Stimulated activated CD4-positive, alpha-beta T cell treated with anti-CD3 and anti-CD28 coated beads, TNF-alpha, amount 100 ng/mL, for 1 hour (primary cell): ENCODE results near the gene EPHB6.

Experiments used
- DNase-seq, 3 donors: peaks; one replicate each; pipeline ENCODE4 v3.0.0-alpha.2; 2020; ENCODE audit warnings: low read depth in 3 of 3, low spot score in 1 of 3

EPHB6 gene

DNA sequence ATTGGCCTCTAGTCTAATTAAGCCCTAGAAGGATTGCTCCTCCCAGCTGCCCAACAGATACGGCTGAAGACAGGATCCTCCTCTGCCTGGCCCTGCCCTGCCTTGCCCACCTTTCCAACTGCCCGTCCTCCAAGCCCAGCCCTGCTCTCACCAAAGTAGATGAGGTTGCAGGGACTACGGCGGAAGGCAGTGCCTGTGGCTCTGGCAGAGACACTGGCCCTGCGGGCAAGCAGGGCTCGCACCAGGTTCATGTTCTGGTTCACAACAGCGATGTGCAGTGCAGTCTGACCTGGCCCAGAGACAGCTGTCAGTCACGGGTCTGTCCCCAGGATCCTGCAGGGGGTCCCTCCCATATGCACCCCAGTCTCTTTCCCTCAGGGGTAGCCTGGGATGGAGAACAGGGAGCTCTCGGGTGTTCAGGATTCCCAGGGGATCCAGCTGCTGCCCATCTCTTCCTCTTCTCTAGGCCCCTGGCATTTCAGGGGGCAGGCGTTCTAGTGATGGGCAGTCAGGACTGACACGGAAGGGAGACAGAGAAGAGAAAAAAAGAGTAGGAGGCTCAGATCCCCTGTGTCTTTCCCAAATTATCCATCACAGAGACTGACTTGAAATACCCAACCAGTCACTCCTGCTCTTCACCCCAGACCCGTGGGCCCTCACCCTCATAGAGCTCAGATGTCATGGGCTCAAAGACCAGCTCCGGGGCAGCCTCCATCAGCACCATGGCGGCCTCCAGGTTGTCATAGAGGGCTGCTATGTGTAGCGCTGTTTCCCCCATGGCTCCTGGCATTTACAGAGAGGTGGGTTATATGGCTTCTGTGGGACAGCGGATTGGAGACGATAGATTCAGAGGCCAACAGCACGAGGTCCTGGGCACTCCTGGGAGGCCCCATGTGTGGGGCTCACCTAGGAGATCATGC lies 22.4 kb downstream of the EPHB6 start:
- no peak for DNase-seq

DNA sequence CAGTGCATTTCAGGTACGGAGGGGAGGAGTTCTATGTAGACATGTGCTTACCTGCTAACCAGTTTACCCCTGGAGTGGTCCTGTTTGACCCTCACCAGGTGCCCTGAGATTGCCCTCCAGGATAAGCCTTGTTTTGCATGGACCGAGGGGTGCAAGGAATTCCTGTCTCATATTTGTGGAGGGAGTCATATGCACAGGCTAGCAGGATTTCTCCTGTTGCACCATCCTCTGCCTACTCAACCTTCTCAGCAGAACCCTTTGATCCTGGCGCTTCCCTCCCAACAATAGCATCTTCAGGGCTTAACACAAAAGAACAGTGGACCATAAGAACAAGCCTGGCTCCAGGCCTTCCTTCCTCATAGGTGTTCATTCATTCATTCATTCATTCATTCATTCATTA lies 23.4 kb downstream of the EPHB6 start:
- DNase-seq, result no peak

DNA sequence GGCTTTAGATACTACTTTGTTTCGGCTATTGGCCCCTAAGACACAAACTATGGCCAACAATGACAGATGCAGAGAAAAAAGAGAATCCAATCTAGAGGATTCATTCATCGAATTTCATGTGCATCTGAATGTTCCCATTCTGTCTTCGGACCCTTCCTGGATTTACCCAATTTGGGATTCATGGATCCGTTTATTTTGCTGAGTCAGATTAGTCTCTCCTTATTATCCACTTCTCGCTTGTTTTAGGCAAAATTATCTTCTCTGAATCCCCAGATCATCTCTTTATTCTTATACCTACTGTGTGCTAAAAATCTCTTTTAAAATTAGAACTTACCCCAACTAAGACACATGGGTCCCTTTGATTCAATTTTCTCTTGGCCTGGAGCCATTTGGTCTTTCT lies 24.2 kb downstream of the EPHB6 start:
- no peak for DNase-seq

DNA sequence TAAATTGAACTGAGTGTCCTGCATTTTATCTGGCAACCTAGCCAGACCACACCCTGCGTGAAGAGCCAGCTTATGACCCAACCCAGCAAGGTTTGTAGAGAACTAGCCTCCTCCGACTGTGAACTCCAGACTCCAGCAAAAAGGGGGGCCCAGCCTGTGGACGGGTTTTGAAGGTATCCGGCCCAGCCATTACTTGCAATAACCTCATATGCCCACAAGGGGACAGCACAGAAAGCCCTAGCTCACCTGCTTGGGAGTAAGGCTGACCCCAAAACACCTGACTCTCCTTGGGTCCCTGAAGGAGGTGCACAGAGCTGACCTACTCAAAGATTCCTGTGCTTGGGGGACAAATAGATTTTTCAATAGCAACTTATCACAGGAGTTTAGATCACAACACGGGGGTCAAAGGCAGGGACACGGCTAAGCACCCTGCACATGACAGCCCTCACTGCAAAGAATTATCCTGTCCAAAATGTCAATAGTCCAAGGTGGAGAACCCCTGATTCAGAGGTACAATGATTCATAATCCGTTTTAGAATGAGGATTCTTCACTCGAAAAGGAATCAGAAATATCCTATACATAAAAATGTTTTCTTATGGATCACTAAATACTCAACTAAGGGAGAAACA lies 26.1 kb downstream of the EPHB6 start:
- no peak for DNase-seq

DNA sequence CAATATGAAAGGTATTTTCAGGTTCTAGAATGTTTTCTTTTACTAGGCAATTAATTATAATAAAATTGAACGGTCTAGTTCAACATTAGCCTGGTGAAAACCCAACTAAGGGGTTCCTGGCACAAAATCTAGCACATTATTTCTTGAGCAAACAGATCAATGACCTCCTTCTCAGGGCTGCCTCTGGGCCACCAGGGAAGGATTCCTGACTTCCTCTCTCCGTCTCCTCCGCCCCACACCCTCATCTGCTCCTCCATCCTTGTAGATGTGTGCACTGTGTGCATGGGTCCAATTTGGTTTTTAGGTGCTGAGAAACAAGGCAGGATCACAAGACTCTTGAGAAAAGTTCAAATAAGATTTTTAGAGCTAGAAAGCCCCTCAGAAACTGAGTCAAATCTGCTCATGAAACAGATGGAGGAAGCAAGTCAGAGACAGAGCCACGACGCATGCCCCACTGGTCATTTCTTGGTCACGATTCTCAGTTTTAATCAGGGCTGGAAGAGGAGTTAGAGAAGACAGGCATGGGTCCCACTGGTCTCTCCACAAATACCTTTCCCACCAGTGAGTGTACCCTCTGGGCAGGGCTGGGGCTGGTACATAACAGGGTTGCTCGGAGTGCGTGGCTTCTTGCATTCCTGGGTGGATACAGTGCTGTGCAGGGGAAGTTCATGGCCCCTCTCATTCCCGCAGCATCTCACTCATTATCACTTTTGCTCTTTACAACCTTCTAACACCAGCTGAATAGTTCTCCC lies 26.9 kb downstream of the EPHB6 start:
- no peak for DNase-seq

DNA sequence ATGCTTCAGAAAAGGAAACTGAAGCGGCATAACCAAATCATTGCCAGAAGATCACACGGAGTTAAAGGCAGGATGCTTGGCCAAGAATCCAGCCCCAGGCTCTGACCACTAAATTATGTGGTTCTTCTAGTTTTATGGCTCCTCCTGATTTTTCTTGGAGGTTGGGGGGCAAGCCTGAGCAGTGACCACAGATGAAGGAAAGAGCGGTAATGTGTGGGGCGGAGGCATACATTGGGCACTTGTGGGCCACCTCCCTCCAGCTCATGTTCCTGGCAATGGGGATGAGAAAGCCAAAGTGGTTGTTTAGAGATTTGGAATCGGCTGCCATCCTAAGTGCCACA lies 27.4 kb downstream of the EPHB6 start:
- DNase-seq, result no peak

DNA sequence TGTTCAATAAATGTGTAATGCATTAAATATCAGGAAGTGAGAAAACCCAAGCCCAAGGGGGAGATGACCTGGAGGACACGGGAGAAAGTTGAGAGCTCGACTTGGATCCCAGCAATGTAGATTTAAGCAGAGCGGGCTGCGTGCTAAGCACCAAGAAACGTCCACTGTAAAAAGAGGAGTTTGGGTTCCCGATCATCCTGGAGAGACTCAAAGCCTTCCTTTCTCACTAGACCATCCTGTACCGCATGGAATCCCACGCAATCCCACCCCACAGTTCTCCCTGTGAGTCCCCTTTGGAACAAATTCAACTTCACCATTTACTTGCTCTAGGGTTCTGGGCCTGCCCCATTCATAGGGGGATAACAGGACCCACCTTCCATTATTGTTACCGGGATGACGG lies 28.3 kb downstream of the EPHB6 start:
- no peak for DNase-seq

DNA sequence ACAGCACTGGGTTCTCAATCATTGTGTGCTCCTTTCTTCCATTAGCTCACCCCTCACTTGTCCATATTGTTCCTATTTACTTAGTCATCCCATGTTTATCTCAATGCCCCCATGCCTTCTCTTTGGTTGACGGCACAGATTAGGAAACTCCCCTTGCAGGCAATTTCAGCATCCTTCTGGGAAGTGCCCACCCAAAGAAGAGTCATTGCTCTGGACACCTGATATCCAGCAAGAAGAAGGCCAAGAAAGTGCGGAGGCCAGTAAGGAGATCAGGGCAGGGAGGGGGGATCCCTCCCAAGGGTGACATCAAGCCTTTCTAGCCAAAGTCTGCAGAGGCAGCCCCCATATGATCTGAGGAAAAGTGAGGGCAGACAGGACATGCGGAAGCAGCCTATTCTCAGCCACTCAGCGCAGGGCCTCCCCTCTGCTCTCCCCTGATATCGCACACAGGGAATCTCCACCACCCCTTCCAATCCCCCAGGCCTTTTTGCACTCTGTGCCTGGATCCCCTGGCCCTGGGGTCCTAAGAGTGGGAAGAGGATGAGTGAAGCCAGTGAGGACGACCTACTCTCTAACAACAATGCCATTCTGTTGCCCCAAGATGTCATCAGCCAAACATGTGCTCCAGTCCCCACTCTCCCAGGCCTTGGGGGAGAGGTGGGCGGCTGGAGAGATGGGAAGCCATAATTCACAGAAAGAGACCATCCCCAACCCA lies 28.9 kb downstream of the EPHB6 start:
- no peak for DNase-seq

DNA sequence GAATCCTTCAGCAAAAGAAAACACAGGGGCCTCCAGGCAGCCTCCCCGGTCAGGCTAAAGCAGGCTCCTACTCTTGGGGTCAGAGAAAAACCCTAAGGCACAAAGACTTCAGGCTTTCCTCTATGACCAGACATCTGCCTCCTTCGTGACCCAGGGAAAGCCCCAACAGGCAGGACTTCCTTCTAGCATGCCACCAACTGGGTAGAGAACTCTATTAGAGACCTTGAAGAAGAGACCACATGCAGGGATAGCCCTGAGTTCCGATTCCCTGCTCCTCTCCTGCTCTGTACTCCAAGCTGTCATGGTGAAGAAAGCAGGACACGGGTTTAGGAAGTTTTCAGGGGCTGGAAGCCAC lies 29.4 kb downstream of the EPHB6 start:
- DNase-seq, result no peak

DNA sequence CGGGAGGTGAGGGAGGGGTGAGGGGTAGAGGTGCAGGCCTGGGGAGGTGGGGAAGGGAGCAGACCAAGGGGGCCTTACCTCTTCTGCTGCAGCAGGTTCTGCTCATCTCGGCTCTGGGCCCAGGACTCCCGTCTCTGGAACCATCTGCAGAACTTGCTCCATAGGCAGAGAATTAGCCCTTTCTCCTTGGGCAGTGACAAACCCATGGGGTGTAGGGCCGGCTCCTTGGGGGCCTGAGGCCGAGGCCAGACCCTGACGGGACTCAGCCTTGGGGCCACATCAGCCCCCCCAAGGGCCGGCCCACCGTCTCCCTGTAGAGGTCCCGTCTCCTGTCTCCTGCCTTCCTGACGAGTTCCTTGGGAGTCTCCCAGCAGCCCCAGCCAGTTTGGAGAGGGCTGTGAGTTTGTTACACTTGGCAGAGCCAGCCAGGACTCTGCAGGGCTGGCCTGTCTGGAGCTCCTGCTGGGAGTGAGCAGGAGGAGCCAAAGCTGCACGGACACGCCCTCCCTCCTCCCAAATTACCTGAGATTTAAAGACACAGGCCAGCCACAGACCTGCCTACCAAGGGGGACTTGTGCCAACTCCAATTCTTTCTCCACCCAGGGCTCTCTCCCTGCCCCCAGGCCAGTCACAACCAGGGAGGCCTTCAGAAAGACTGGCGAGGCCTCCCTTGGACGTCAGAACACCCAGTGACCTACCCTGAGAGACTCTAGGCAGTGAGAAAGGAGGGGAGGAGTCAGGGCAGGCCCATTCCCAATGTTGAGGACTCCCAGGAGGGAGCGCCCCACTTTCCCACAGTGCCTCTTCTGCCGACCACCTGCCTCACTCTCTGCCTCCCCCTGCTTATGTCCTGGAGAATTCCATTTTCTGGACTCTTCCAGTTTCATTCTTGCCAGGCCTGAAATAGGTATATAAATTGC lies 30.7 kb downstream of the EPHB6 start, which contains the start of gene TRPV6:
TRPV6 (minus strand) TSS at position 435 of the 920 bp plus-strand sequence.
- DNase-seq, result no peak

DNA sequence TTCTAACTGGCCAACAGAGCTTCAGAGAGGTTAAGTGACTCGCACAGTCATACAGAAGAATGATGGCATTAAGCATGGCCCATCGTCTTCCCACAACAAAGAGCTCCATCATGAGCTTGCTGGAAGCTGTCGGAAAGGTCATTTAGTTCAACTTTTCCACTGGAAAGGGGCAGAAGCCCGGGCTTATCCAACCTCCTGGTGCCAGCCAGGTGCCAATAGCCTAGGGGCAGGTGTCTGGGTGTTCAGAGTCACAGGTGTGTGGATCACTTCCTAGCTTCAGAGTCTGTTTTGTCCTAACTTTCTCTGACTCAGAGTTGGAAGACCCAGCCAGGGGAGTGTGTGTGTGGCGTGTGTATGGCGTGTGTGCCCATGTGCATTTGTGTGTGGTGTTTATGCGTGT lies 32.0 kb downstream of the EPHB6 start:
- DNase-seq, result no peak

DNA sequence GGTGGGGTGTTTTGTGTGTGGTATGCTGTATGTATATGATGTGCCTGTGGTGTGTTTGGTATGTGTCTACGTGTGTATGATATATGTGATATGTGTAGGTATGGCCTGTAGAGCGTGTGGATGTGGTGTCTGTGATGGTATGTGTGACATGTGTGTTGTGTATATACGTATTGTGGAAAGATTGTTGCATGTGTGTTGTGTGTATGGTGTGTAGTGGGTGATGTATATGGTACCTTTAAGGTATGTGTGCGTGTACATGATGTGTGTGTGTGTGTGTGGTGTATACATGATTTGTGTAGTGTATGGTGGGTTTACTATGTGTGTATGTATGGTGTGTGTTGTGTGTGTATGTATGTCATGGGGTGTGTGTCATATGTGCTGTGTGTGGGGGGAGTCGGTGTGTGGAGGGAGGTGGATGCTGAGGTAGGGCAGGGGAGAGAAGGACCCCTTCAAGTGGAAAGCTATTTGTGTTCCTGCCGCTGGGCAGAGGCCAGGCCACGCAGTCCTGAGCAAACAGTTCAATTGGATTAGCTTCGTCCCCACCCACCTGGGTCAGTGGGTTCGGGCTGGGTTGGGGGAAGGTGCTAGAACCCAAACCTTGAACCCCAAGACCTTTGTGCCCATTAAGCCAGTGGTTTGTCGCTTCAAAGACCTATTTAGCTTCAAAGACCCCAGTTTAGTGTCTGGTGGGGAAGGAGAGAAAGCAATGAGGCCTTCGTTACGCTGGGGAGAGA lies 32.6 kb downstream of the EPHB6 start:
- no peak for DNase-seq

DNA sequence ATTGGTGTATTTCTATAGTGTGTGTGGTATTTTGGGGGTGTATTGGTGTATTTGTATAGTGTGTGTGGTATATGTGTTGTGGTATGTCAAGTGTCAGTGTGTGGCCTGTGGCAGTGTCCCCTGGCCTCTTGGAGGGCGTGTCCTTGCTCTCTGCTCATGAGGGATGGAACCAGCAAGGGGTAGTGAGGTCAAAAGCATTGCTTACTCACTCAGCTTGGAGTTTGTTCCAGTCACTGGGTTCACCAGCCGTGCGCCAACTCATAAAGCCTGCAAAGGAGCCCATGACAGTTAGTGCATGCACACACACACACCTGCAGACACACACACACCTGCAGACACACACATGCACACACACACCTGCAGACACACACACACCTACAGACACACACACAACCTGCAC lies 34.9 kb downstream of the EPHB6 start:
- no peak for DNase-seq

DNA sequence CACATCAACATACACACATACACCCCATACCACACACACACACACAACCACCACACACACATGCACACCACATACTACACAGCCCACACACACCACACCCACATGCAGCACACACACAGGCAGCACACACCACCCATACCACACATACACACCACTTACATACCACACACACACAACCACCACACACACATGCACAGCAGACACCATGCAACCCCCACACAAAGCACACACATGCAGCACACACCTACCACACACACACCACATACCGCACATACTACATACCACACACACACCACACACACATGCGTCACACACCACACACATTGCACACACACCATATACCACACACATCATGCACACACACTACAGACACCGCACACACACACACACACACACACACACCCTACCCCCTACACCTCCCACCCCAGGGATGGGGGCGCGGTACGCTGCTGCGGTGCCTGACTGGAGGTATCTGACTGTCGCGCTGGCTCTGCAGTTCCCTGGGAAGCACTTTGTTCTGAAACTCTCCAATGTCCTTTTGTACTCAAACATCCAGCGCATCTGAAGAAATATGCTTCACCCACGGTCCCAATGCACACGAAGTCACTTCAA lies 36.1 kb downstream of the EPHB6 start:
- DNase-seq, result no peak

DNA sequence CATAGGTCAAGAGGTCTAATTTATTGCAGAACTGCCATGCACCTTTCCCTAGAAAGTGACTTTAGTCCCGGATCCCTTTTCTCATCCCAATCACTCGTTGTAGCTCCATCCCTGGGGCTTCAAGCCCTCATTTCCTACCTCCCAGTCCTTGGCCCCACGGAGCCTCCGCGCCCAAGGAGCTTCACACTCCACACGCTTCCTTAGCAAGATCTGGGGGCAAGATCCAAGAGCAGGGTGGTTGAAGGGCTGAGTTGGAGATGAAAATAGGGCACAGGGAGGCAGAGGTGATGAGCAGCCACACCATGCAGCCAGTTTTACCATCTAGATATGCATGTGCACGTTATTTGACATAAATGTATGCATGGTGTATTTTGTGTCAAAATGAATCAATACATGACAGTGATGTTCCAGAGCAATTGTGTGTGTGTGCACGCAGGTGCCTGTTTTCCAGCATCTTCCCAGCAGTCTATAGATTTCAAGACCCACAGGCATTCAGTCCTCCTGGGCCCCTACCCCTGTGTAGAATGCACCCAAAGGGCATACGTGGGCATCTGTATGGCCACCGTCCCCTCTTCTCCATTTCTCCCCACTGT lies 36.7 kb downstream of the EPHB6 start:
- no peak for DNase-seq

DNA sequence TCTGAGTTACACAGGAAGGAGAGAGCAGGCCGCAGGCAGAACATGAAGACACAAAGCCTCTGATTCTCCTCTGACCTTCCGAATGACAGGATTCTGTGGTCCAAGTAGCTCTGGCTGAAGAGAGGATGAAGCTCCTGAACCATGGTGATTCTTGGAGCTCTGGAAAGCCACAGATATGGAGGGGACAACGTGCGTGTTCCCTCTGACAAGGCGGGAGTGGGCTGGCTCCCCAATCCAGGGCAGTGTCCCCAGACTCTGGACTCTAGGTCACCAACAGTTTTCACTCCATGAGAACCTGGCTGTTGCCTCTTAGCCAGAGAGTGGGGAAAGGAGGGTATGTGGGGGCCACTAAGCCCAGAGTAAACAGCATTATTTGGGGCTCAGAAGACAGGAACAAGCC lies 38.1 kb downstream of the EPHB6 start:
- DNase-seq, result no peak

DNA sequence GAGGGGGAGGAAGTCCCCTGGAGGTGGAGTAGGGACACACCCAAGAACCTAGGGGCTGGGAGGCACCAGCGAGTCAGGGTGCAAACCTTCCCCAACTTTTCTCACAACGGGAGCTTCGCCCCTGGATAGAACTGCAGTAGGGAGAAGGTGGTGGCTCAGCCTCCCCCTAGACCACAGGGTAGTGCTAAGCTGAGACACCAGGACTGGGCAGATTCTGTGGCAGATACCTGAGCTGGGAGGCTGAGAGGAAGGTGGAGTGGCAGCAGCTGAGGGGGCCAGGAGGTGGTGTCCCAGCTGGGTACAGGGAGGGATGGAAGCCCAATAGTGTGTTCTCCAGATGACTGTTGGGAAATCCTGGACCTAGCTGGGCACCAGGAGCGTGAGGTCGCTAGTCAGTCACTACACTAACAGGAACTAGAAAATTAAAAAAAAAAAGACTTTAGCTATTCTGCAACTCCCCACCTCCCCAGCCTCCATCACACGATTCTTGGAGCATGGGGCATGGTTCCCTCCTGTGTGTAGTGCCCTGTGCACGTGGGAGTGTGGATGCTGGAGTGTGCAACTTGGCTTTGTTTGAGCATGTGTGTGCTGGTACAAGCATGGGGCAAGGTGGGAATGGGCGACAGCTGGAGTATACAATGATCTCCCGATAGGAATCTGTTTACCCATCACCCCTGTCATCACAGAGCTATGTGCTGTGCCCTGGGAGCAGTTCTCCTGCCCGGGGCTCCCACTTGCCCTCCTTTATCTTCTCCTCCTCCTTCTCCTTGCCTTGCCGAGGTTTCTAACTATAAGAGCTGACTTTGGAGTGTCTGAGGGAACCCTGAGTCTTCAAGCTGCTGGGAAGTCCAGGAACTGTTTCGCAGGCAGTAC lies 39.5 kb downstream of the EPHB6 start:
- DNase-seq, result no peak

DNA sequence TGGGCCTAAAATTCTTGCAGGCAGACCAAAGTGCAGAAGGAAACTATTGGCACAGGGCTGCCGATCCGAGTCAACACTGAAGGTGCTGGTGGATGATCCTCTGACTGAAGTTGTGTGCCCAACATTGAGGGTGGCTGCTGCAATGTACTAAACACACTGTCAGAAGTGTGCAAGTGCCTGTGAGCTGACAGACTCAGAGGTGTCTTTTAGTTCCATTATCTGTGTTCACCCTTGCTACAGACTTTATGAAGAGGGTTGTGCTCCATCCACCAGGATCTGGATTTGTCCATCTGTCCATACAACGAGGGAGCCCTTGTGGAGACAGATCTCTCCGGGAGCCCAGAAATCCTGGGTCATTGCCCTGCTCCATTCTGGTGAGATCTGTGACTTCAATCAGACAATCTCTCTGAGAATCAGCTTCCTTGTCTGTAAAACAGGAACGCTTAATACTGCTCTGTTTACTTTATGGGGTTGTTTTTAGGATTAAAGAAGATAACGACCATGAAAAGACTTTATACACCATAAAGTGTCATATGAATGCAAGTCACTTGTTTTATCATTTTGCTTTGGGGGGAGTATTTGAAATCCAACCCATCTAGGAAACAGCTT lies 40.2 kb downstream of the EPHB6 start:
- DNase-seq, result no peak
